Measurements from ENCODE around the gene ARHGAP24.

ARHGAP24 gene

GRCh38 chr4:85671120-85671519, 196.2 kb downstream of the ARHGAP24 start:
- H3K36me3 ChIP-seq (ENCODE audit: low read length): no peaks in the 10 kb centered on the region
- H3K79me2 ChIP-seq (ENCODE audit: insufficient read depth, low read length): peaks cover 15% of the 10 kb centered on the region; the same call in 1 of the 2 replicates
- no peak for TF ChIP-seq EZH2phosphoT487 (conservative IDR thresholded peaks at IDR 0.05; ENCODE audit: low read length)
- TF ChIP-seq CTCF (IDR thresholded peaks at IDR 0.05; ENCODE audit: insufficient read depth, low read length, poor library complexity, severe bottlenecking): no peak
- H3K9me3 ChIP-seq (ENCODE audit: insufficient read depth, low read length): no peaks in the 10 kb centered on the region
- no peak overlapping the region for H2AFZ ChIP-seq (ENCODE audit: low read depth, low read length, severe bottlenecking)
- no peaks in the 10 kb centered on the region for H3K9me2 ChIP-seq (replicated peaks; ENCODE audit: insufficient read depth, low read length)
- peak overlapping the region; percentile 42 for H3K4me2 ChIP-seq (ENCODE audit: low read depth, low read length, poor library complexity, severe bottlenecking)
- no peaks in the 10 kb centered on the region for H4K20me1 ChIP-seq (ENCODE audit: low read depth, low read length)
- H3K27me3 ChIP-seq (ENCODE audit: low read length): no peaks in the 10 kb centered on the region
- peak overlapping the region; percentile 77 for H3K27ac ChIP-seq (ENCODE audit: low read depth, low read length)
- no peak overlapping the region for H3K4me3 ChIP-seq (ENCODE audit: insufficient read depth, low read length, poor library complexity, severe bottlenecking)
- no peak overlapping the region for H3K9ac ChIP-seq (ENCODE audit: low read length)
- H3F3A ChIP-seq (ENCODE audit: insufficient read depth): peaks cover 3% of the 10 kb centered on the region; the same call in 1 of the 2 replicates

GRCh38 chr4:85672116-85672515, 197.2 kb downstream of the ARHGAP24 start:
- H2AFZ ChIP-seq (ENCODE audit: low read depth, low read length, severe bottlenecking): no peak overlapping the region

GRCh38 chr4:85672959-85673358, 198.0 kb downstream of the ARHGAP24 start:
- Histone ChIP-seq H3K27ac (ENCODE audit: low read depth, low read length) (peak overlapping the region; percentile 77), H3K36me3 (ENCODE audit: low read length) (no peaks in the 10 kb centered on the region), H3K79me2 (ENCODE audit: insufficient read depth, low read length) (peaks cover 15% of the 10 kb centered on the region; the same call in 1 of the 2 replicates), H3K27me3 (ENCODE audit: low read length) (no peaks in the 10 kb centered on the region), H3K4me3 (ENCODE audit: insufficient read depth, low read length, poor library complexity, severe bottlenecking) (no peak overlapping the region), H3K4me2 (ENCODE audit: low read depth, low read length, poor library complexity, severe bottlenecking) (peak overlapping the region; percentile 42), H3K9me3 (ENCODE audit: insufficient read depth, low read length) (no peaks in the 10 kb centered on the region), H3F3A (ENCODE audit: insufficient read depth) (peaks cover 3% of the 10 kb centered on the region; the same call in 1 of the 2 replicates), H3K9ac (ENCODE audit: low read length) (peak overlapping the region; percentile 16), H4K20me1 (ENCODE audit: low read depth, low read length) (no peaks in the 10 kb centered on the region), H3K9me2 (replicated peaks; ENCODE audit: insufficient read depth, low read length) (no peaks in the 10 kb centered on the region), H2AFZ (ENCODE audit: low read depth, low read length, severe bottlenecking) (no peak overlapping the region)
- TF ChIP-seq EZH2phosphoT487 (conservative IDR thresholded peaks at IDR 0.05; ENCODE audit: low read length) (no peak), CTCF (IDR thresholded peaks at IDR 0.05; ENCODE audit: insufficient read depth, low read length, poor library complexity, severe bottlenecking) (no peak)

More at GRCh38 chr4:85672116-85672515, 197.2 kb downstream of the ARHGAP24 start:
- H3K9ac ChIP-seq (ENCODE audit: low read length): peak overlapping the region; percentile 16
- H3K4me2 ChIP-seq (ENCODE audit: low read depth, low read length, poor library complexity, severe bottlenecking): peak overlapping the region; percentile 42
- no peaks in the 10 kb centered on the region for H3K27me3 ChIP-seq (ENCODE audit: low read length)
- H4K20me1 ChIP-seq (ENCODE audit: low read depth, low read length): no peaks in the 10 kb centered on the region
- H3K4me3 ChIP-seq (ENCODE audit: insufficient read depth, low read length, poor library complexity, severe bottlenecking): no peak overlapping the region
- H3K9me2 ChIP-seq (replicated peaks; ENCODE audit: insufficient read depth, low read length): no peaks in the 10 kb centered on the region
- peaks cover 3% of the 10 kb centered on the region; the same call in 1 of the 2 replicates for H3F3A ChIP-seq (ENCODE audit: insufficient read depth)
- TF ChIP-seq CTCF (IDR thresholded peaks at IDR 0.05; ENCODE audit: insufficient read depth, low read length, poor library complexity, severe bottlenecking): no peak
- no peak for TF ChIP-seq EZH2phosphoT487 (conservative IDR thresholded peaks at IDR 0.05; ENCODE audit: low read length)
- no peaks in the 10 kb centered on the region for H3K36me3 ChIP-seq (ENCODE audit: low read length)
- no peaks in the 10 kb centered on the region for H3K9me3 ChIP-seq (ENCODE audit: insufficient read depth, low read length)
- H3K79me2 ChIP-seq (ENCODE audit: insufficient read depth, low read length): peaks cover 15% of the 10 kb centered on the region; the same call in 1 of the 2 replicates
- peak overlapping the region; percentile 77 for H3K27ac ChIP-seq (ENCODE audit: low read depth, low read length)
